ENCODE measurements around the gene RBM39. TPM values are rescaled to one million over a fixed set of nuclear protein-coding genes. Genes with fewer than 3 reads are reported as not detected.

The RBM39 gene
- total and polyA plus RNA-seq, 9 of the 15 experiments (the other 6 are each of a cell fraction or from before 2014, with no cell fraction given): 143 to 319 (median 228) TPM

DNA sequence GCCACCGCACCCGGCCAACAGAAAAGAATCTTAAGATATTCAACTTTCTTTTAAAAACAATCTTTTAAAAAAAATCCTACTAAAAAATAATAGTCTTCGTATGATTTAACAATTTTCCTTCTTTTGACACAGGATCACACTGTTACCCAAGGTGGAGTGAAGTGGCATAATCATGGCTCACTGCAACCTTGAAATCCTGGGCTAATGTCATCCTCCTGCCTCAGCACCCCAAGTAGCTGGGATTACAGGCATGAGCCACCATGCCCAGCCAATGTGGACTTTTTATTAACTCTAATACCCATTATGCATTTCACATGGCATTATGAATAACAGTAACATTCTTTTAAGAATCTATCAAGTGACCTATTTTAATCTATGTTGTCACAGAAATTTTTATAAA is 20.8 kb downstream of the RBM39 start (continued):
- TF ChIP-seq NCOA2 (IDR thresholded peaks at IDR 0.05; ENCODE audit: partially characterized antibody in 2 of 2) (no peak), FOS (IDR thresholded peaks at IDR 0.05; ENCODE audit: extremely low read depth, insufficient read length) (no peak), FOXJ3 (CRISPR knock-in tag; IDR thresholded peaks at IDR 0.05) (no peak), HCFC1 (IDR thresholded peaks at IDR 0.05; ENCODE audit: low read depth, low read length) (no peak), MEF2A (IDR thresholded peaks at IDR 0.05; ENCODE audit: control insufficient read depth, low read depth, low read length) (no peak)
- TF ChIP-seq, protein P1, sequence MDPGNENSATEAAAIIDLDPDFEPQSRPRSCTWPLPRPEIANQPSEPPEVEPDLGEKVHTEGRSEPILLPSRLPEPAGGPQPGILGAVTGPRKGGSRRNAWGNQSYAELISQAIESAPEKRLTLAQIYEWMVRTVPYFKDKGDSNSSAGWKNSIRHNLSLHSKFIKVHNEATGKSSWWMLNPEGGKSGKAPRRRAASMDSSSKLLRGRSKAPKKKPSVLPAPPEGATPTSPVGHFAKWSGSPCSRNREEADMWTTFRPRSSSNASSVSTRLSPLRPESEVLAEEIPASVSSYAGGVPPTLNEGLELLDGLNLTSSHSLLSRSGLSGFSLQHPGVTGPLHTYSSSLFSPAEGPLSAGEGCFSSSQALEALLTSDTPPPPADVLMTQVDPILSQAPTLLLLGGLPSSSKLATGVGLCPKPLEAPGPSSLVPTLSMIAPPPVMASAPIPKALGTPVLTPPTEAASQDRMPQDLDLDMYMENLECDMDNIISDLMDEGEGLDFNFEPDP (CRISPR knock-in tag; IDR thresholded peaks at IDR 0.05): no peak
- TF ChIP-seq, protein P2, sequence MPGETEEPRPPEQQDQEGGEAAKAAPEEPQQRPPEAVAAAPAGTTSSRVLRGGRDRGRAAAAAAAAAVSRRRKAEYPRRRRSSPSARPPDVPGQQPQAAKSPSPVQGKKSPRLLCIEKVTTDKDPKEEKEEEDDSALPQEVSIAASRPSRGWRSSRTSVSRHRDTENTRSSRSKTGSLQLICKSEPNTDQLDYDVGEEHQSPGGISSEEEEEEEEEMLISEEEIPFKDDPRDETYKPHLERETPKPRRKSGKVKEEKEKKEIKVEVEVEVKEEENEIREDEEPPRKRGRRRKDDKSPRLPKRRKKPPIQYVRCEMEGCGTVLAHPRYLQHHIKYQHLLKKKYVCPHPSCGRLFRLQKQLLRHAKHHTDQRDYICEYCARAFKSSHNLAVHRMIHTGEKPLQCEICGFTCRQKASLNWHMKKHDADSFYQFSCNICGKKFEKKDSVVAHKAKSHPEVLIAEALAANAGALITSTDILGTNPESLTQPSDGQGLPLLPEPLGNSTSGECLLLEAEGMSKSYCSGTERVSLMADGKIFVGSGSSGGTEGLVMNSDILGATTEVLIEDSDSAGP (CRISPR knock-in tag; IDR thresholded peaks at IDR 0.05): no peak
